Hepatocyte (in vitro differentiated cells): ENCODE data around the gene SKAP1. TPM values are rescaled to one million over a fixed set of nuclear protein-coding genes. Genes with fewer than 3 reads are reported as not detected.

Experiments
- DNase-seq: peaks from one replicate; pipeline ENCODE4 v3.0.0-alpha.2; 2016; ENCODE audit warnings: low spot score
- H2AFZ ChIP-seq: fragments of 200-600 bp; sonication (generic); 2 replicates; pipeline ENCODE4 v1.6.0; 2016; ENCODE audit warnings: antibody characterized with exemption, mild to moderate bottlenecking
- H3K27ac ChIP-seq: fragments of 200-600 bp; sonication (generic); 2 replicates; pipeline ENCODE4 v1.5.1; 2016; ENCODE audit warnings: mild to moderate bottlenecking
- H3K27me3 ChIP-seq: fragments of 200-600 bp; sonication (generic); 2 replicates; pipeline ENCODE4 v1.6.1; 2016
- H3K36me3 ChIP-seq: fragments of 200-600 bp; sonication (generic); replicated peaks from 2 replicates; pipeline ENCODE4 v1.5.1; 2016; ENCODE audit warnings: low read depth; ENCODE audit not compliant: insufficient read depth
- H3K4me1 ChIP-seq: fragments of 200-600 bp; sonication (generic); 2 replicates; pipeline ENCODE4 v1.5.1; 2016; ENCODE audit warnings: mild to moderate bottlenecking, moderate library complexity; ENCODE audit not compliant: insufficient read depth
- H3K4me2 ChIP-seq: fragments of 200-600 bp; sonication (generic); 2 replicates; pipeline ENCODE4 v1.6.0; 2016
- H3K4me3 ChIP-seq: fragments of 200-600 bp; sonication (generic); 2 replicates; pipeline ENCODE4 v1.5.1; 2016; ENCODE audit warnings: mild to moderate bottlenecking
- H3K79me2 ChIP-seq: fragments of 200-600 bp; sonication (generic); 2 replicates; pipeline ENCODE4 v1.6.0; 2017; ENCODE audit warnings: mild to moderate bottlenecking
- H3K9me2 ChIP-seq: fragments of 200-600 bp; sonication (generic); replicated peaks from 2 replicates; pipeline ENCODE4 v1.6.0; 2017; ENCODE audit warnings: mild to moderate bottlenecking; ENCODE audit not compliant: insufficient read depth
- H3K9me3 ChIP-seq: fragments of 200-600 bp; sonication (generic); 2 replicates; pipeline ENCODE4 v1.5.1; 2016; ENCODE audit warnings: low read depth, mild to moderate bottlenecking
- H4K20me1 ChIP-seq: fragments of 200-600 bp; sonication (generic); 2 replicates; pipeline ENCODE4 v1.6.0; 2016; ENCODE audit warnings: mild to moderate bottlenecking; ENCODE audit not compliant: insufficient read depth, poor library complexity, severe bottlenecking
- EZH2 ChIP-seq: fragments of 200-600 bp; sonication (generic); IDR thresholded peaks from 2 replicates; pipeline ENCODE4 v1.6.1; 2016; ENCODE audit warnings: antibody characterized with exemption, mild to moderate bottlenecking, borderline replicate concordance
- EZH2phosphoT487 ChIP-seq: fragments of 200-600 bp; sonication (generic); IDR thresholded peaks from one replicate; pipeline ENCODE4 v1.6.1; 2018; ENCODE audit warnings: antibody characterized with exemption, mild to moderate bottlenecking, low read depth, moderate library complexity; ENCODE audit not compliant: unreplicated experiment, severe bottlenecking
- WGBS: methylation state at CpG from one replicate; pipeline ENCODE4 v1.1.6; 2016; ENCODE audit warnings: low lambda C conversion rate; ENCODE audit errors: missing lambda C conversion rate; 5-methylcytosine and 5-hydroxymethylcytosine counted together
- polyA plus RNA-seq: library from polyadenylated mRNA; unstranded; fragments of >200 nt; fragmentation: Nextera tagmentation; extraction: Ambion mirVana; gene quantifications from 2 replicates; pipeline ENCODE4 v1.2.1, GENCODE V29; 2016
- total RNA-seq: library from RNA; depleted of rRNA; stranded (reverse); fragments of >200 nt; gene quantifications from 2 replicates; pipeline ENCODE4 v1.2.3, GENCODE V29; 2014
- TF ChIP-seq, protein P1 (sequence below): fragments of 200-600 bp; sonication (generic); IDR thresholded peaks from 2 replicates; pipeline ENCODE4 v1.5.1; 2016; ENCODE audit warnings: antibody characterized with exemption, mild to moderate bottlenecking; ENCODE audit not compliant: poor library complexity

SKAP1 gene
- total and polyA plus RNA-seq, 2 experiments from 2014 or later = 1.4 to 3.0 TPM

DNA sequence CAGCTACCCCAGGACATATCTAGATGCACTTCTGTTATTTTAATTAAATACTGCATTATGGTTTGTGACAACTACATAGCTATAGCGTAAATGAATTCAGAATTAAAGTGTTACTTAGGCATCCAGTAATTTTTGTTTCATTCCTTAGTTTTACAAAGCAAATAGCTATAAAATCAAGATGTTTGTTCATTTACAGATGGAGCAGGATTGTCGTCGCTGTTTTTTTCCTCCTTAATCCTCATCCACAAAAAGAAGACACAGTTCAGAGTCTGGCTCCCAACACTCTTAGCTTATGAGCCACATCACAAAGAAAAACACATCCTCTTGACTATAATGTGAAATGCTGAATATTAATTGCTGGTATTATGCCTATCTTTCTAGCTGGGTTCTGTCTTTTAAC lies 278.8 kb downstream of the SKAP1 start:
- no peaks in the 10 kb centered on the region for H3K79me2 ChIP-seq

DNA sequence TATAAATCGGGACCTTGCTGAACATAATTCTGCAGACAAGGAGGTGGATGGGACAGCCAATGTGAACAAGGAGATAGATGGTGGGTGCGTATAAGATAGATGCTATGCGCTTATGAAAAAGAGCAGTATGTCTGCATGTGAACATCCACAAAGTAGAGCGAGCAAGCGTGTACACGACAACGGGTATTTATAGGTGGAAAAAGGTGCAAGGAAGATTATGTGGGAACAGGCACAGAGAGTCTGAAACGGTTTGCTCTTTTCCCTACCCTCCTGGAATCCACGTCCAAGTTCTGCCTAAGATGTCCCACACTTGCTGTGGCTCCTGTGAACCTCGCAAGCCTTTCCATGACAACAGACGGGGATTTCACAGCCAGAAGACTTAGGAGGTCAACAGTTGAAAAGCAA lies 279.4 kb downstream of the SKAP1 start:
- Histone ChIP-seq H3K4me1 (no peaks in the 10 kb centered on the region), H3K27ac (no peak overlapping the region), H3K79me2 (no peaks in the 10 kb centered on the region), H4K20me1 (no peaks in the 10 kb centered on the region), H3K9me3 (no peaks in the 10 kb centered on the region), H3K4me2 (no peak overlapping the region), H3K27me3 (peaks cover 56% of the 10 kb centered on the region), H3K36me3 (no peaks in the 10 kb centered on the region), H3K9me2 (no peaks in the 10 kb centered on the region), H2AFZ (no peak overlapping the region), H3K4me3 (no peak overlapping the region)
- TF ChIP-seq, protein P1, sequence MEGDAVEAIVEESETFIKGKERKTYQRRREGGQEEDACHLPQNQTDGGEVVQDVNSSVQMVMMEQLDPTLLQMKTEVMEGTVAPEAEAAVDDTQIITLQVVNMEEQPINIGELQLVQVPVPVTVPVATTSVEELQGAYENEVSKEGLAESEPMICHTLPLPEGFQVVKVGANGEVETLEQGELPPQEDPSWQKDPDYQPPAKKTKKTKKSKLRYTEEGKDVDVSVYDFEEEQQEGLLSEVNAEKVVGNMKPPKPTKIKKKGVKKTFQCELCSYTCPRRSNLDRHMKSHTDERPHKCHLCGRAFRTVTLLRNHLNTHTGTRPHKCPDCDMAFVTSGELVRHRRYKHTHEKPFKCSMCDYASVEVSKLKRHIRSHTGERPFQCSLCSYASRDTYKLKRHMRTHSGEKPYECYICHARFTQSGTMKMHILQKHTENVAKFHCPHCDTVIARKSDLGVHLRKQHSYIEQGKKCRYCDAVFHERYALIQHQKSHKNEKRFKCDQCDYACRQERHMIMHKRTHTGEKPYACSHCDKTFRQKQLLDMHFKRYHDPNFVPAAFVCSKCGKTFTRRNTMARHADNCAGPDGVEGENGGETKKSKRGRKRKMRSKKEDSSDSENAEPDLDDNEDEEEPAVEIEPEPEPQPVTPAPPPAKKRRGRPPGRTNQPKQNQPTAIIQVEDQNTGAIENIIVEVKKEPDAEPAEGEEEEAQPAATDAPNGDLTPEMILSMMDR = no peak
- no peak for TF ChIP-seq EZH2
- TF ChIP-seq EZH2phosphoT487 = no peak
- 65% methylated on average over 11 of the region's 11 CpGs for WGBS
- DNase-seq = no peak

More for the DNA sequence above, 278.8 kb downstream of the SKAP1 start:
- H3K4me2 ChIP-seq = no peak overlapping the region
- H3K27me3 ChIP-seq = peaks cover 55% of the 10 kb centered on the region
- no peak for DNase-seq
- H3K27ac ChIP-seq = no peak overlapping the region
- no peaks in the 10 kb centered on the region for H4K20me1 ChIP-seq
- H3K4me3 ChIP-seq = no peak overlapping the region
- H2AFZ ChIP-seq = no peak overlapping the region
- no peaks in the 10 kb centered on the region for H3K9me3 ChIP-seq
- H3K4me1 ChIP-seq = no peaks in the 10 kb centered on the region
- 64% methylated on average over 3 of the region's 3 CpGs for WGBS
- no peaks in the 10 kb centered on the region for H3K36me3 ChIP-seq
- H3K9me2 ChIP-seq = no peaks in the 10 kb centered on the region
- no peak for TF ChIP-seq EZH2
- TF ChIP-seq, protein P1 = no peak
- TF ChIP-seq EZH2phosphoT487 = no peak

DNA sequence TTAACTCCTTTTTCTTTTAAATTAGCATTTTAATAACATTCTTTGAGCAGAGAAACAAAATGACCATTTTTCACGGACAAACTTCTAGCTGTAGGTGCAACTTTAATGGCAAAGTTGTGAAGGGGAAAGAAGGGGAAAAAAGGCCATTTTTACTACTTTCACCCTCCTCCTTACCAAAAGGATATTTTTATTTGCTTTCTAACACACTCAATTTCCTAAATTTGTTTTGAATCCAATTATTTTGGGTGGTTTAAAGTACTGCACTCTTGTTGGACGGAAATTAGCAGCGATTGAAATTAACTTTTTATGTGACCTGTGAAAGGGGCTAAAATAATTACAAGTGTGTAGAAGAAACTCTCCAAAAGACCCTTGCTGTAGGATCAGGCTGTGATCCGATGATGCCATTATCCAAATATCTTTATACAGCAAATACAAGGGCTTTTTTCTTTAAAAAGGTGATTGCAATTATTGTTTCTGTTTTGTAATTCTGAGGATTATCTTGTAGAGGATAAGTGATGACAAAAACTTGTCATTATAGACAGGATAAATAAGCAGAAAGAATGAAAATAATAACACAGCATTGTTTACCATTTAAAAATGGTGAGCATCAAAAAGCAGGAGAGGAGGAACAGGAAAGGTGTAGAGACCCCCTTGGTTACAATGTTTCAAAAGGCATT lies 280.1 kb downstream of the SKAP1 start:
- no peaks in the 10 kb centered on the region for H3K4me1 ChIP-seq
- H3K9me3 ChIP-seq = no peaks in the 10 kb centered on the region
- H3K79me2 ChIP-seq = no peaks in the 10 kb centered on the region
- no peak overlapping the region for H3K27ac ChIP-seq
- peaks cover 60% of the 10 kb centered on the region for H3K27me3 ChIP-seq
- H2AFZ ChIP-seq = no peak overlapping the region
- no peaks in the 10 kb centered on the region for H3K36me3 ChIP-seq
- H3K4me3 ChIP-seq = no peak overlapping the region
- no peak for DNase-seq
- TF ChIP-seq, protein P1 = no peak
- TF ChIP-seq EZH2phosphoT487 (no peak), EZH2 (no peak)
- H4K20me1 ChIP-seq = no peaks in the 10 kb centered on the region
- H3K9me2 ChIP-seq = no peaks in the 10 kb centered on the region
- WGBS = 80% methylated on average over 4 of the region's 4 CpGs
- no peak overlapping the region for H3K4me2 ChIP-seq
